GM19397 (cell line): ENCODE data around the gene ARSA.
"Not testable (repeated sequence)": the region's sequence is repeated elsewhere in the genome, so short reads cannot be mapped to it uniquely, and the experiment has no call there.

Experiments
- ATAC-seq: cut with Tn5 transposase; IDR thresholded peaks from one replicate; pipeline ENCODE4 v1.9.1; 2021; ENCODE audit warnings: mild to moderate bottlenecking, moderate library complexity; ENCODE audit not compliant: unreplicated experiment

The ARSA gene

DNA sequence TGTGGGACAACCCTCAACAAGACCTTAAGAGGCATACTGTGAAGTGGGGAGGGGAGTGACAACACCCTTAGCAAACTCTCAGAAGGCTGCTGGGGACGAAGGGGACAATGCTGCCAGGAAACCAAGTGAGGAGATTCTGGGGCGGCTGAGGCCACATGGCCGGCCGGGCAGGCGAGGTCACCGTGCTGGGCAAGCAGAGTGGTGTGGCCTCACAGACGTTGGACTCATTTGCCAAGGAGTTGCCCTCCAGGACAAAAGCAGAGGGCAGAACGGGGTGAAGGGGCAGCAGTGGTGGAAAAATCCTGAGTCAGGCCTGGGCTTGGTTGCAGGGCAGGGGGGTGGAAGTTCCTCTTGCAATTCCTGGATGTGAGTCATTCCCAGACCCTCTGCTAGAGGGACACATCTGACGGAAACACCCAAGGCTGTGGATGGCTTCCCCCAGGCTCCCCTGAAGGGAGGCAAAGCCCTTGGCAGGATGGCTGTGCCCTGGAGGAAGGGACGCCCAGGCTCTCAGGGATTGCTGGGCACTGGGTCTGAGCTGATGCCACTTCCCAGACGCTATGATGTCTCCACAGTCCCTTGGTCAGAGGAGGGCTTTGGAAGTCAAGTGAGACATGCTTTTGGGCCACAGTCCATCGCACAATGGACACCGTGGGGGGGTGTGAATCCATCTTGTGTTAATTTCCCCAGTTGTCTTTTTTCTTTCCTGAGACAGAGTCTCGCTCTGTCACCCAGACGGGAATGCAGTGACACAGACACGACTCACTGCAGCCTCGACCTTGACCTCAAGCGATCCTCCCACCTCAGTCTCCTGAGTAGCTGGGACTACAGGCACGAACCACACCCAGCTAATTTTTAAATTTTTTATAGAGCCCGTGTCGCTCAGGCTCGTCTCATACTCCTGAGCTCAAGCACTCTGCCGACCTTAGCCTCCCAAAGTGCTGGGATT, 28.4 kb upstream of the ARSA start:
- no peak for ATAC-seq

DNA sequence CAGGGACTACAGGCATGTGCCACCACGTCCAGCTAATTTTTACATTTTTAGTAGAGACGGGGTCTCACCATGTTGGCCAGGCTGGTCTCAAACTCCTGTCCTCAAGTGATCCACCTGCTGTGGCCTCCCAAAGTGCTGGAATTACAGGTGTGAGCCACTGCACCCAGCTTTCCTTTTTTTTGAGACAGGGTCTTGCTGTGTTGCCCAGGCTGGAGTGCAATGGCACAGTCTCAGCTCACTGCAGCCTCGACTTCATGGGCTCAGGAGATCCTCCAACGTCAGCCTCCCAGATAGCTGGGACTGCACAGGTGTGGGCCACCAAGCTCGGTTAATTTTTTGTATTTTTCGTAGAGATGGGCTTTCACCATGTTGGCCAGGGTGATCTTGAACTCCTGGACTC, 26.7 kb upstream of the ARSA start:
- not testable (repeated sequence) for ATAC-seq

DNA sequence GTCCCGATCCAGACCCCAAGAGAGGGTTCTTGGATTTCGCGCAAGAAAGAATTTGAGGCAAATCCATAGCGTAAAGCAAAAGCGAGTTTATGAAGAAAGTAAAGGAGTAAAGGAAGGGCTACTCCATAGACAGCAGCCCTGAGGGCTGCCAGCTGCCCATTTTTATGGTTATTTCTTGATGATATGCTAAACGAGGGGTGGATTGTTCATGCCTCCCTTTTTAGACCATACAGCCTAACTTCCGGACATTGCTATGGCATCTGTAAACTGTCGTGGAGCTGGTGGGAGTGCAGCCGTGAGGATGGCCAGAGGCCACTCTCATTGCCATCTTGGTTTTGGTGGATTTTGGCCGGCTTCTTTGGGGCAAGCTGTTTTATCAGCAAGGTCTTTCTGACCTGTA, 25.3 kb upstream of the ARSA start:
- no peak for ATAC-seq

DNA sequence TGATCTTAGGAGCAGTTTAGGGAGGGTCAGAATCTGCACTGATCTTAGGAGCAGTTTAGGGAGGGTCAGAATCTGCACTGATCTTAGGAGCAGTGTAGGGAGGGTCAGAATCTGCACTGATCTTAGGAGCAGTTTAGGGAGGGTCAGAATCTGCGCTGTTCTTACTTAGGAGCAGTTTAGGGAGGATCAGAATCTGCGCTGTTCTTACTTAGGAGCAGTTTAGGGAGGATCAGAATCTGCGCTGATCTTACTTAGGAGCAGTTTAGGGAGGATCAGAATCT, 15.8 kb upstream of the ARSA start:
- ATAC-seq: not testable (repeated sequence)

DNA sequence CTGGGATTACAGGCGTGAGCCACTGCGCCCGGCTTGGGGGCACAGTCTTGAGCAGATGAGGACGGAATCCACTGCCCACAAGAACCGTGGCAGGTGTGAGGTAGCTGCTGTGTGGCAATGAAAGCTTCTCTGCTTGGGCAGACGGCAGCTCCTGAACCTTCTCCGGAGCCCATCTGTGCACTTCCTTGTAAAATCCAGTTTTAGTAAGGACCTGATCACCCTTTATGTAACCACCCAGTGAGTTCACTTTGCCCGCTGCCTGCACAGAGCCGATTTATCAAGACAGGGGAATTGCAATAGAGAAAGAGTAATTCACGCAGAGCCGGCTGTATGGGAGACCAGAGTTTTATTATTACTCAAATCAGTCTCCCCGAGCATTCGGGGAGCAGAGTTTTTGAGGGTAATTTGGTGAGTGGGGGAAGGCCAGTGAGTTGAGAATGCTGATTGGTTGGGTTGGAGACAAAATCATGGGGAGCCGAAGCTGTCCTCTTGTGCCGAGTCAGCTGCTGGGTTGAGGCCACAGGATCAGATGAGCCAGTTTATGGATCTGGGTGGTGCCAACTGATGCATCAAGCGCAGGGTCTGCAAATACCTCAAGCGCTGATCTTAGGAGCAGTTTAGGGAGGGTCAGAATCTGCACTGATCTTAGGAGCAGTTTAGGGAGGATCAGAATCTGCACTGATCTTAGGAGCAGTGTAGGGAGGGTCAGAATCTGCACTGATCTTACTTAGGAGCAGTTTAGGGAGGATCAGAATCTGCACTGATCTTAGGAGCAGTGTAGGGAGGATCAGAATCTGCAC, 15.3 kb upstream of the ARSA start:
- ATAC-seq: not testable (repeated sequence)

DNA sequence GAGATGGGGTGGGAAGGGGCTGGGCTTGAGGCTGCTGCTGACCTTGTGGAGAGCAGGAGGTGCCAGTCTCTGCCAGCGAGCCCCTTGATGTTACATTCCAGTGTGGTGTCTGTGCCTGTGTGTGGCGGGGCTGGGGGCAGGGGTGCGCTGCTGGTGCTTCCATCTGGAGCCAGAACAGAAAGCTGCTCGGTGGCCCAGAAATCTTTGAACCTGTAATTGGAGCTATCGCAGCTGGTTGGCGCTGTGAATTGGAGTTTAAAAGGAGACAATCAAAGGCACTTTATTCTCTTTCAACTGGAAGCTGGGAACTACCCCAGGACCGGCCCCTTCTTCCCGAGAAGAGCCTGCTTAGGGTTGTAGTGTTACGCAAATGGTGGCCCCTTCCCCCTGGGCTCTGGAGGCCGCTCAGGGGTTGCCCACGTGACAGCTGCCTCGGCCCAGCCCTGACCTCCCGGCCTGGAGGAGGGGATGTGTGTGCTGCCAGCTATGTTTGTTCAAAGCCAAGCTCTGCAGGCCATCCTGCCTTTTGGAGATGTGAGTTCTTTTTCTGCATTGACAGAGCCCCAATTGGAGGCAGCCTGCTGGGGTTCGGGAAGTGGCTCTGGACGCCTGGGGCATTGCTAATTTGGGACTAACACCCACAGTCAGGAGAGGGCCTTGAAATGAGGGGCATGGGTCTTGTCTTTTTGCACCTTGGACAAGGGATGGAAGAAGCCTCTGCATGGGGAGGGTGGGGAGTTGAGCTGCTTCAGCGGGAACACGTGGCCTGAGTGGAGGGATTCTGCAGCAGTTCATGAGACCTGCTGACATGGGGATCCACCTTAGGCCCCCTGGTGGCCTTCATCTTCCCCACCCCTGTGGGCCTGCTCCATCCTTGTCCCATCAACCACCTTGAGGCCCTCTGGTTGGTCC, 14.0 kb upstream of the ARSA start:
- ATAC-seq: no peak

DNA sequence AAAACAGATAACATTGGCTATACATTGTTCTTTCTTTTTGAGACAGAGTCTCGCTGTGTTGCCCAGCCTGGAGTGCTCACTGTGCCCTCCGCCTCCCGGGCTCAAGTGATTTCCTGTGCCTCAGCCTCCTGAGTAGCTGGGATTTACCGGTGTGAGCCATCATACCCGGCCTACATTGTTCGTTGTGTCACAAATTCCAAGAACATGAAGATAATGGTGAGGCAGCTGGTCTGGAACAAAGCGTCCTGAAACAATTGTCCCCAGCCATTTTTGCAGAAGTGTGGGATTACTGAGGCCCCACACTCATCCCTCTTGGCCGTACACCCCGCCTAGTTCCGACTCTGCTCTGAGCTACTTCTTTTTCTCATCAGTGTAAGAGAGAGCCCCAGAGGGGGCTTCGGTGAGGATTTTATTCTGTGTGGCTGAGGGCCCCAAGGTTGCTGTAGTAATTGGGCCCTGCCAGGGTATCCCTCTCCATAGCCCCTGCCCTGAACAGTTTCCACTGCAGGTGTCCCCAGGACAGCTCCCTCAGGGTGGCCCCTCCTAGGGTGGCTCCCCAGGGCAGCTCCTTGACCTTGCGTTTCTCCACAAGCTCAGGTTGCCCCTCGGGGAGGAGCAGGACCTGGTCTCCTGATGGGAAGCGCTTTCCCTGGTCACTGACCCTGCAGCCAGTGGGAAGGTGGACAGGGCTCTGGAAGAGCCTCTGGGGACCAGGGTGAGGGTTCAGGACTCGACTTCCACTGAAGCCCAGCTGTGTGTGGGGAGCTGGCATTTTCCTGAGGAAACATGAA, 13.1 kb upstream of the ARSA start:
- no peak for ATAC-seq

DNA sequence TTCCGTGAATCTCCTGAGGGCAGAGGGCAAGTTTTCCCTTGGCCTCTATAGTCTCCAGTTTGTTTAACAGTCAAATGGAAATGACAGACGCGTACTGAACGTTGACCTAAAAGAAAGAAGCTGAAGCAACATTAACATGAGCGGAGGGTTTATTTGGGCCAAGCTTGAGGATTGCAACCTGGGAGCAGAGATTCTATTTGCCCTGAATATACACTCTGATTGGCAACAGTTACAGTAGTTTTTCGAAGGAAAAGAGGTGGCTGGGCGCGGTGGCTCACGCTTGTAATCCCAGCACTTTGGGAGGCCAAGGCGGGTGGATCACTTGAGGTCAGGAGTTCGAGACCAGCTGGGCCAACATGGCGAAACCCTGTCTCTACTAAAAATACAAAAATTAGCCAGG, 12.3 kb upstream of the ARSA start:
- not testable (repeated sequence) for ATAC-seq

DNA sequence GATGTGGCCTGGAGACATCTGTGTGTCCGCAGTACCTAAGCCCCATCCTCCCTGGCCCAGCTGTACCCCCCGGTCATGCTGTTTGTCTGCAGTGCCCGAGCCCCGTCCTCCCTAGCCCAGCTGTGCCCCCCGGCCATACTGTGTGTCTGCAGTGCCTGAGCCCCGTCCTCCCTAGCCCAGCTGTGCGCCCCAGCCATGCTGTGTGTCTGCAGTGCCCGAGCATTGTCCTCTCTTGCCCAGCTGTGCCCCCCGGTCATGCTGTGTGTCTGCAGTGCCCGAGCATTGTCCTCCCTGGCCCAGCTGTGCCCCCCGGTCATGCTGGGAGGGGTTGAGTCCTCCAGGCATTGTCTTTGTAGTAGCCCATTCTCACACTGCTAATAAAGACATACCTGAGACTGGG, 7.6 kb upstream of the ARSA start:
- ATAC-seq: no peak

DNA sequence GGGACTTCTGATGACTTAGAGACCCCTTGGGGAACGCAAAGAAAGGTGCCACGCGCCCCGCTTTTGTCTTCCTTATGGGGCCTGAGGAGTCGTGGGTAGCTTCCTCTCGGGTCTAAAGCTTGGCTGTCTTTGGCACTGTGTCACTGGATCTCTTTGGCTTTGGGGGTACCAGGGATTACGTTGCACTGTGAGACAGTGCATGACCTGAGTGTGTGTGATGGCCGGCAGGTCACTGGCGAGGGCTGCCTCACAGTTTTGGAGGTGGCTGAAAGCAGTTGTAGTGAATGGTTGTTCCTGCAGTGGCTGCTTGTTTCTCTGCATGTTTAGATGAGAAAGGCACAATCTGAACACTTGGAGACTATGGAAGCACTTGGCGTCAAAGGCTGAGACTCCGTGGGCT, 5.8 kb upstream of the ARSA start:
- ATAC-seq: no peak

DNA sequence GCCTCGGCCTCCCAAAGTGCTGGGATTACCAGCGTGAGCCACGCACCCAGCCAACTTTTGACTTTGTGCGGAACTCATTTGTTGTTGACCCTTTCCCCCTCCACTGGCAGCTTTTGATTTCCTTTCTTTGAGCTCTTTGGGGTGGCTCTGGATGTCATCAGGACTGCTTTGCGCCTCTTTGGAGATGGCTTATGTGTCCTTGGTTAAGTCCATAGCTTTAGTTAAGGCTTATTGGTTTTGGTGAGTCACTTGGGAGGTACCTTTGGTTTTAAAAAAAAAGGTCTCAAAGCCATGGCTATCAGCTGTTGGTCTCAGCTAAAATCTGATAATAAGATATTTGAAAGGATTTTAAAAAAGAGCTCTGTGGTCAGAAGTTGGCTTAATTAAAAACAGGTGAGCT, 5.1 kb upstream of the ARSA start:
- no peak for ATAC-seq

DNA sequence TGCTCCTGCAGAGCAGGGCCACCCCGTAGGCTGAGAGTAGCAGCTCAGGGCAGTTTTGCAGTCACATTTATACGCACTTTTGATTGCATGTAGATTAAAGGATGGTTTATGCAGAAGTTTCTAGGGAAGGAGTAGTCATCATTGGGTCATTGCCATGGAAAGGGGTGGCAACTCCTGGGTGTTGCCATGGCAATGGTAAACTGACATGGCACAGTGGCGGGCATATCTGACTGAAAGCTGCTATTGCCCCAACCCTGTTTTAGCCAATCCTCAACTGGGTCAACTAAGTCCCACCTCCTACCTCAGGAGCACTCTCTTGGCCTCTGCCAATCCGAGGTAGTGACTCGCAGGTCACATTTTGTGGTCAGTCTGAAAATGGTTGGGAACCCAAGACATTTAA, 2.4 kb upstream of the ARSA start:
- no peak for ATAC-seq

DNA sequence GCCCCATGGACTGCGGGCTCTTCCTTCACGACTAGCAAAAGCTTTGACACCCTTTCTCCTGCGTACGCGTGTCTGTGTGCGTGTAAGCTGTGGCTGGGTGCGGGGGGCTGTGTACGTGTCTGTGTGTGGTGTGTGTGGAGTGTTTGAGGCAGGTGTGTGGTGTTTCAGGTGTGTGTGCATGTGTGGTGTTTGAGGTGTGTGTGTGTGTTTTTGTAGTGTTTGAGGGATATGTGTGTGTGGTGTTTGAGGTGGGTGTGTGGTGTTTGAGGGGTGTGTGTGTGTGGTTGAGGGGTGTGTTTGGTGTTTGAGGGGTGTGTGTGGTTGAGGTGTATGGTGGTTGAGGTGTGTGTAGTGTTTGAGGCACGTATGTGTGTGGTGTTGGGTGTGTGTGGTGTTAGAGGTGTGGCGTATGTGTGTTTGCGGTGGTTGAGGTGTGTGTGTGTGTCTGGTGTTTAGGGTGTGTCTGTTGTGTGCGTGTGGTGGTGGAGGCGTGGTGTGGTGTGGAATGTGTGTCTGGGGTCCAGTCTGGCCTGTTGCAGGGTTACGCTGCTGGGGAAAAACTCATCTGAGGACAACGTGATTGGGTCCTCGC, 687 bp upstream of the ARSA start:
- ATAC-seq: no peak

DNA sequence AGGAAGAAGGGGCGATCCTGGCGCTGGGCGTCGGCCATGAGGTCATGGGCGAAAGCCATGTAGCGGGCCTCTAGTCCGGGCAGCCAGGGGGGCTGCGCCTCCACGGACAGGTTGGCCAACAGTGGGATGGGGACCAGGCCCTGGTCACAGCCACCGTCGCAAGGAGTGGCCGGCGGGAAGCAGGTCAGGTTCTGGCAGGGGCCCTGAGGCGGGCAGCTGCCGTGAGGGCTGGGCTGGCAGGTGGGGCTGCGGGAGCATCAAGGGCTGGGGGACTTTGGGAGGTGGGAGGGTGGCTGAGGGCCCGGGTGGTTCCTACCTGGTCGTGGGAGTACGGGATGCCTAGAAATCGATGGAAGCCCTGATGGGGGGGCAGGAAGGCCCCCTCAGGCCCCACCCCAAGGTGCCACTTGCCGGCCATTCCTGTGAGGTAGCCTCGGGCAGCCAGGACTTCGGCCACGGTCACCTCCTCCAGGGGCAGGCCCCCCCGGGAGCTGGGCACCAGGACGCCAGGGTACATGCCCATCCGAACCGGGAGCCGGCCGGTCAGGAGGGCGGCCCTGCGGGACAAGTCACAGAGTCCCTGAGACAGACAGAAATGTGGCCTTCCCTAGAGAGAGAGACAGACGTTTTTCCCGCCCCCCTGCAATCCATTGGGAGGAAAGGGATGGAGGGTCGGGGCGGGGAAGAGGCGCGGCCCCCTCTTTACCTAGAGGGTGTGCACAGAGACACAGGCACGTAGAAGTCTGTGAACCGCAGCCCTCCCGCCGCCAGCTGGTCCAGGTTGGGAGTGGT, 906 bp downstream of the ARSA start:
- ATAC-seq: no peak

DNA sequence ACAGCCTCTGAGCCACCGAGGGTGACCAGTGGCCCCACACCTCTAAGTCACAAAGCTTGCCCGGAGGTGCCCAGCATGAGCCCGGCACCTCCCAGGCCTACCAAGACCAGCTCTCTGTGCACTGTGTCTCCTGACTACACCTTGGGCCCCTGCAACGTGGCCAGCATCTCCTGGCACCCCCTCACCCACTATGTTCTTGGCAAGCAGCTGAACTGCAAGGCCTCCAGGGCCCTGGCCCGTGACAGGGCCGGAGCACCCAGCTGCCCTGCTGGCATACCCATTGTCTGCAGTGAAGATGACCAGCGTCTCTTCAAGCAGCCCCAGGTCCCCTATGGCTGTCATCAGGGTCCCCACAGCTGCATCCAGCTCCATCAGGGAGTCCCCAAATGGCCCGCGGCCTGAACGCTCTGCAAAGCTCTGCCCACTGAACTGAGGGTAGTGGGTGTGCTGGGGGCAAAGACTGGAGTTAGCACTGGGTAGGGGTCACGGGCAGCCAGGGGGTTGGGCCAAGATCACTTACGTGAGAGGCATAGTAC, 1.6 kb downstream of the ARSA start:
- no peak for ATAC-seq

DNA sequence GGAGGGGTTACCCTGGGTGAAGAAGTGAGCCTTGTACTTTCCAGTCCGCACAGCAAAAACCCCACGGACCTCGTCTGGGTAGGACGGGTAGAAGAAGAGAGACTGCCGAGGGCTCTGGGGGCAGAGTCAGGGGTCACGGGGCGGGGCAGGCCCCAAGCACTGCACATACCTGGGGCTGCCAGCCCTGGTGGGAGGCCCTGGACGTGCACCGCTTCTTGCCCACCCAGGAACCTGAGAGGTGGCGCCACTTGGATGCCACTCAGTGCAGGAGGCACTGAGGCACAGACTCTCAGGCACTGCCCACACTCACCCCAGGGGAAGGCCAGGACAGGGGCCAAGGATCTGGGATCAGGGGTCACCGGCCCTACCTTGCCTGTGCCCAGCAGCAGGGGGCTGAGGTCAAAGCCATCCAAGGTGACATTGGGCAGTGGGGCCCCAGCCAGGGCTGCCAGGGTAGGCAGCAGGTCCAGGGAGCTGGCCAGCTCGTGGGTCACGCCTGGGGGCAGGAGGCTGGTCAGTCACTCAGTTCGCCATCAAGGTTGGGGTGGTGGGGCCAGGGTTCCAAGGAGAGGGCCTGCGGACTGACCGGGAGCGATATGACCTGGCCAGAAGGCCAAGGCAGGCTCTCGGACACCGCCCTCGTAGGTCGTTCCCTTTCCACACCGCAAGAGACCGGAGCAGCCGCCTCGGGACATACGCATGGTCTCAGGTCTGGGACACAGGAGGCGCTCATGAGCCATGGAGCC, 2.2 kb downstream of the ARSA start:
- no peak for ATAC-seq

DNA sequence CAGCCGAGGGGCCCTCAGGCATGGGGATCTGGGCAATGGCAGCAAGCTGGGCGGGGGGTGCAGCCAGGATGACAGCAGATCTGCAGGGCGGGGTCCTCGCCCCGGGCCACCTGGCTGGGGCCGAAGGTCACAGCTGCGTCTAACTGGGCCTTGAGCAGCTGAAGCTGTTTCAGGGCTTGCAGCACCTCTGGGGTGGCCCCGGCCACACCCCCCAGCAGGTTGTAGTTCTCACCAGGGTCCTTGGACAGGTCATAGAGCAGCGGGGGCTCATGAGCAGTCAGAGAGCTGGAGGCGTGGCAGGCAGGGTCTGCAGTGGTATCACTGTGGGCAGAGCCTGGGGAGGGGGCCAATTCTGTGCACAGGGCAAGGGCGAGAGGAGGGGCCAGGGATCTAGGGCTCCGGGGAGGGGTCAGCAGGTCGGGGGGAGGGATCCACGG, 2.8 kb downstream of the ARSA start:
- no peak for ATAC-seq
